GM19240 (cell line): ENCODE results near the gene SMG7.
"Not testable (repeated sequence)": the region's sequence is repeated elsewhere in the genome, so short reads cannot be mapped to it uniquely, and the experiment has no call there.

Experiments
- DNase-seq: peaks from one replicate; pipeline ENCODE4 v3.0.0; 2011; ENCODE audit warnings: low spot score; ENCODE audit not compliant: insufficient read length

The SMG7 gene, protein sequence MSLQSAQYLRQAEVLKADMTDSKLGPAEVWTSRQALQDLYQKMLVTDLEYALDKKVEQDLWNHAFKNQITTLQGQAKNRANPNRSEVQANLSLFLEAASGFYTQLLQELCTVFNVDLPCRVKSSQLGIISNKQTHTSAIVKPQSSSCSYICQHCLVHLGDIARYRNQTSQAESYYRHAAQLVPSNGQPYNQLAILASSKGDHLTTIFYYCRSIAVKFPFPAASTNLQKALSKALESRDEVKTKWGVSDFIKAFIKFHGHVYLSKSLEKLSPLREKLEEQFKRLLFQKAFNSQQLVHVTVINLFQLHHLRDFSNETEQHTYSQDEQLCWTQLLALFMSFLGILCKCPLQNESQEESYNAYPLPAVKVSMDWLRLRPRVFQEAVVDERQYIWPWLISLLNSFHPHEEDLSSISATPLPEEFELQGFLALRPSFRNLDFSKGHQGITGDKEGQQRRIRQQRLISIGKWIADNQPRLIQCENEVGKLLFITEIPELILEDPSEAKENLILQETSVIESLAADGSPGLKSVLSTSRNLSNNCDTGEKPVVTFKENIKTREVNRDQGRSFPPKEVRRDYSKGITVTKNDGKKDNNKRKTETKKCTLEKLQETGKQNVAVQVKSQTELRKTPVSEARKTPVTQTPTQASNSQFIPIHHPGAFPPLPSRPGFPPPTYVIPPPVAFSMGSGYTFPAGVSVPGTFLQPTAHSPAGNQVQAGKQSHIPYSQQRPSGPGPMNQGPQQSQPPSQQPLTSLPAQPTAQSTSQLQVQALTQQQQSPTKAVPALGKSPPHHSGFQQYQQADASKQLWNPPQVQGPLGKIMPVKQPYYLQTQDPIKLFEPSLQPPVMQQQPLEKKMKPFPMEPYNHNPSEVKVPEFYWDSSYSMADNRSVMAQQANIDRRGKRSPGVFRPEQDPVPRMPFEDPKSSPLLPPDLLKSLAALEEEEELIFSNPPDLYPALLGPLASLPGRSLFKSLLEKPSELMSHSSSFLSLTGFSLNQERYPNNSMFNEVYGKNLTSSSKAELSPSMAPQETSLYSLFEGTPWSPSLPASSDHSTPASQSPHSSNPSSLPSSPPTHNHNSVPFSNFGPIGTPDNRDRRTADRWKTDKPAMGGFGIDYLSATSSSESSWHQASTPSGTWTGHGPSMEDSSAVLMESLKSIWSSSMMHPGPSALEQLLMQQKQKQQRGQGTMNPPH

DNA sequence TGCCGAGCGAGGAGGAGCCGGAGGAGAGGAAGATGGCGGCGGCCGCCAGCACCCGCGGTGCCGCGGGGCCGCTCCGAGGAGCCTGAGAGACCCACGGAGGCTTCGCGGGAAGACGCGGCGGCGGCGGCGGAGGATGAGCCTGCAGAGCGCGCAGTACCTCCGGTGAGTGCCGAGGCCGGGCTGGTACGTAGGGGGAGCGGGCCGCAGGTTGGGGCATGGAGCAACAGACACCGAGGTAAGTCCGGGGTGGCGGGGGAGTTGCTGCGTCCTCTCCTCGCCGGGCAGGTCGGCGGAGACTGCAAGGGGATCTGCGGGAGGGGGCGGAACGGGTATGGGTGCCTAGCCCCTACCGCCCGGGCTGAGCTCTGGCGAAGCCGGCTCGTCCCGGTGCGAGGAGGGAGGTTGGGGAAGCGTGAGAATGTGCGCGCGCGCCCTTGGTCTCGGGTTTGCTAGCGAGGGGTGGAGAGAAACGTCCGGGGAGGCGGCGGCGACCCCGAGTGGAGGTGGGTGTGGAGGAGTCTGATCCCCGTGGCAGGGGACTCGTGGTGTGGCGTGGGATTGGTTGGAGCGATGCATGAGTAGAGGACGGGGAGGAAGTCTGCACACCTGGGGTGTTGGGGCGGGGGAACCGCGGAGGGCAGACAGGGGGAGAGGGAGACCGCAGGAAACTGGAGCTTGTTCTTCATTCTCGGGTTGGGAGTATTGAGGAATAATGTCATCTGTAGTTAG lies at the start of gene SMG7:
Gene SMG7, plus strand, starts transcription at position 12 of the 729 bp plus-strand sequence. Its CDS starts 122 bp downstream, at position 134.
- no peak for DNase-seq

DNA sequence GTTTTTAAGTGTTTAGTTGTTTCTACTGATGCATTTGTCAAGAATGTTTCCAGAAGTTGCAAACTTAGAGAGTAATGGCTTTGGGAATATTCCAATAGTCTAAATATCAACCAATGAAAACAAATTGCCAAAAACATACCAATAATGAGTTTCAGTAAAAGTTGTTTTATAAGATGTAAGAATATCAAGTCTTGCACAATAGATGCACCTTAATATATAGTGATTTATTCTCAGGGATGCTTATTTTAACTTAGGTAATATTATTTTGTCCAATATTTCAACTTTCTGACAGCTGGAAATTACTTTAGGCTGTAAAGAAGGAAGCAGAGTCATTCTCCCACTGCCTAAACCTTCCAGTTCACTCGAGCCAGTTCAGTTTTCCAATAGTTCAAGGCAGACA lies 48.8 kb upstream of the SMG7 start:
- DNase-seq = no peak

DNA sequence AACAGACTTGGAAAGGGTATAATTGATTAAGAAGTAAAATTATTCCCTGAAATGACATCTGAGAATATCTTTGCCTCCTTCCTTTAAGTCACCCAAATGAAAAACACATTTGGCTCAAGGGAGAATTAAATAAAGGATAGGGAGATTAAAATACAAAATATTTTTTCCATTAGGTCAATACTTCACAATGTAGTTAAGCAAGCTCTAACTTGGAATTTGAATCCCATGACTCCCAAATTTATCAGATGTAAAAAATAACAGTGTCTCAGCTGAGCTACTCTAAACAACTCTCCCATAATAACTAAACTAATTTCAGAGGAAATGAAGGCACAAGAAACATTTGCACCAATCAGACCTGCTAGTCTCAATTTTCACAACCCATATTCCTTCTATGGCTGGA lies 47.6 kb upstream of the SMG7 start:
- DNase-seq = no peak

DNA sequence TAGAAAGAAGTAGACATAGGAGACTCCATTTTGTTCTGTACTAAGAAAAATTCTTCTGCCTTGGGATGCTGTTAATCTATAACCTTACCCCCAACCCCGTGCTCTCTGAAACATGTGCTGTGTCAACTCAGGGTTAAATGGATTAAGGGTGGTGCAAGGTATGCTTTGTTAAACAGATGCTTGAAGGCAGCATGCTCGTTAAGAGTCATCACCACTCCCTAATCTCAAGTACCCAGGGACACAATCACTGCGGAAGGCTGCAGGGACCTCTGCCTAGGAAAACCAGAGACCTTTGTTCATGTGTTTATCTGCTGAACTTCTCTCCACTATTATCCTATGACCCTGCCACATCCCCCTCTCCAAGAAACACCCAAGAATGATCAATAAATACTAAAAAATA lies 44.7 kb upstream of the SMG7 start:
- not testable (repeated sequence) for DNase-seq

DNA sequence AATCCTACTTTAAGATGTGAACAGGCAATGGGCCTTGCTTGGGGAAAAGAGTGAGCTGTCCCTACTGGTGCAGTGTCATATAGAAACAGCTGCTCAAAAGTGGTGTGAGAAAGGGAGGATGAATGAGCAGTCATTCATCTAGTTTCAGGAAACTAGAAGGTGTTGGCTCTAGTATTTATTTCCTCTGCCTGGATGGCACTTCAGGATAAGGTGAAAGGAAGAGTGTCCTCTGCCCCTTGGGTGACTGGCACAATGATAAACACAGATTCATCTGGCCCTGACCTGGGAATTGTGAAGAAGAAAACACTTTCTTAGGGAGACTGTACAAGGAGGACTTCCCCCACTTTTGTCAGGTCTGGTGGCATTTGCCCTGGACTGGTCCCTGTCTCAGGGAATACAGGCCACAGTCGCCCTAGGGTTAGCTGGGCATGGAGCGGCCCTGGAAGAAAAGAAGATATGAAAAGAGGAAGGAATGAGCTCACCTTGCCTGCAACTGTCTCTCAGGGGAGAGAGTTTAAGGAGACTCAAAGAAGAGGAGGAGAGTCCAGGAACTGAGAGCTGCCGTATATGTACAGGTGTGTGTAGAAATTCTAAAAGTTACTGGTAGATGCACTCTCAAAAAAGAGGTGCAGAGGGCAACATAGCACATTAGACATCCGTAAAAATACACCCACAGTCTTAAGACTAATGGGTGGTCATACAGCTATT lies 40.3 kb upstream of the SMG7 start:
- DNase-seq = no peak

DNA sequence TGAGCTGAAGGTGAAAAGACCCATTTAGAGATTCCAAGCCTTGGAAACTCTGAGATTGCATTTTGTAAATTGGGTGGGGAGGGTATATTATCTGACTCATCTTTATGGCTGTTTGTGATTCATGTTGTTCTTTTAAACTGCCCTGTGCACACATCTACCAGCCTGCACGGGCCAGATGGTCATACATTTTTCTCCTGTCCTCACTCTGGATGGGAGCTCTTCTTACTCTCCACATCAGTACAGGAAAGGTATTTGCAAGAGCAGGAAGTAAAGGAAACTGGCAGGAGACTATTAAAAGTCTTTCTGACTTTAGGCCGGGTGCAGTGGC lies 39.8 kb upstream of the SMG7 start:
- no peak for DNase-seq

DNA sequence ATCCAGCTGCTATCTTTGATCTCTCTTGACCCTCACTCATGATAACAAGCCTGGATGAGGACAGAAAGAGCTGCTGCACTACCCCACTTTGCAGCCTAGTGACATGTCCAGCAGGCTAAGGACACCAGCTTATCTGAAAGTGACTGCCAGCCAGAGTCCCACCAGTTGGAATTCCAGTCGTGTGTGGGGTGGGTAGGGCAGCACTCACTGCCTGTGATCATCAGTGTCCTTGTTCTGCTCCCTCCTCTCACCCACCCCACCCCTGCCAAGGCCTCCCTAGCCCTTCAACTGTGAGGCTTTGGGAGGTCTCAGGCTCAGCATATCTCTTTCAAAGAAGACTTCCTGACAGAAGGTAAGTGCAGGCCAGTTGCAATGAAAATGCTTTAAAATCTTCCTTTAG lies 38.6 kb upstream of the SMG7 start:
- no peak for DNase-seq

DNA sequence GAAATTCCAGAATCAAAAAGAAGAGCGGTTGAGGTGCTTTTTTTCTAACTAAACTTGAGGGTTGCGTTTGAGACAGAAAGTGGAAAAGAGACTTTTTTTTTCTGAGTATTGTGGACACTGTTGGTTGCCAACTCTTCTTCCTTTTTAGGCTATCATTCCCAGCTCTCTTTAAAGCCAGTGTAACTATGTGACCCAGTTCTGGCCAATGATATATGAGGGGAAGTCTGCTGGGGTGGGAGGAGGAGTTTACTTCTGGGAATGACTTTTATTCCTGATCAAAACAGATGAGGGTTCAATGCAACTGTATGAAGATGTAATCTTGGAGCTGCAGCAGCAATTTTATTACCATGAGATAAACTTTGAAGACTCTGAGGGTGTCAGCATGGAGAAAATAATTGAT lies 36.8 kb upstream of the SMG7 start:
- no peak for DNase-seq

DNA sequence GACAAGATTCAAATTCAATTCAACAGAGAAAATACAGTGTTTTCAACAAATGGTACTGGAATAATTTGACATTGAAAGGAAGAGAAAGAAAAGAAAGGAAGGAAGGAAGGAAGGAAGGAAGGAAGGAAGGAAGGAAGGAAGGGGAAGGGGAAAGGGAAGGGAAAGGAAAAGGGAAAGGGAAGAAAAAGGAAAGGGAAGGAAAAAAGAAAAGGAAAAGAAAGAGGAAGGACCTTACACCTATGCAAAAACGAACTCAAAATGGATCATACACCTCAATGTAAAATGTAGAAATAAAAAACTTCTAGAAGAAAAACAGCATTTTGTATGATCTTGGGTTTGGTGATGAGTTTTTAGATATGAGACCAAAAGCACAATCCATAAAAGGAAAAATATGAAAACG lies 34.2 kb upstream of the SMG7 start:
- no peak for DNase-seq

DNA sequence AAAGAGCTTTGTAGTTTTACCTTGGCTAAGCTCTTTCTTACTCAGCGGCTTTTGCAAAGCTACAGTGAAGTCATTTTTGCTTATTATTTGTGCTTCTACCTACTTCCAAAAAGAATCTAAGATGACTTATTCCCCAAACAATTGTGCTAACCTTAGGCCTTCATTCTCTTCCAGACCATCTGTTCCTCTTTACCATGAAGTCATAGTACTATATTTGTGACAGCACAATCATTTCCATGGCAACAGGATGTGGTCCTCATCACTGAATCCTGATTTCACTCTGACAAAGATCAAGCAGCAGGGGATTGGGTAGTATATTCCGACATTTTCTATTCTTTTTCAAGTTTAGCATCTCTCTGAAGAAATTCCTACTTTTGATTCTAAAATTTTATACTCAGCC lies 29.3 kb upstream of the SMG7 start:
- DNase-seq = no peak

DNA sequence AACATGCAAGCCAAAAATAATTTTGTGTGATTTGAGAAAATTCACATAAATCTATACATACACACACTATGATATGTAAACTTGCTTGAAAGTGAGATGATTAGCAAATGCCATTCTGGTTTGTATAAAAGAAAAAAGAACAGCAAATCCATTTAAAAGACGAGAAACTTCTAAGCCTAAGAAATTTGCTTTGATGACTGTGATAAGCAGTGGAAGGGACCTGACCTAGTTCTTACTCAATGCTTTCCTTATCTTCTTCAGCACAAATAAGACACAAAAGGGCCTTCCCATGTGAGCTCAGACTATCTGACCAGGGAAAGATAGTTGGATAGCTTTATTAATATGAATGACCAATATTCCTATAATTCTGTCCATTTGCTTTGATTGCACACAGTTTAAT lies 28.8 kb upstream of the SMG7 start:
- no peak for DNase-seq

DNA sequence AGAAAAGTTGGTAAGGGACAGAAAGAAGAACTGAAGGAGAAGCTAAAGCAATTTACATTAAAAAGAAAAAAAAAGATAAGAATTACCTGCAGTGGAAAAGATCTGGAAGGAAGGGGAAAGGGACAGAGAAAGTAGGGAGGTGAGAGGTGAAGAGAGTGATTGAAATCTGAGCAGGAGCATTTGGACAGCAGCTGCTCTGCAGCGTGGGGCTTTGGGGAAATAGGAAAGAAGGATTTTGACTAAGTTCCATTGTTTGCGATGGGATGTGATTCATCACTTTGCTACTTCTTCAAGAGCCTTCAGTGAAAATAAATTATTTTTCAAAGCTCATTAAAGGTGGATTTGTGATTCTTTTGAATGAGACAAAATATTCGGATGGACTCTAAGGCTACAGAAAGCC lies 28.1 kb upstream of the SMG7 start:
- DNase-seq = no peak

DNA sequence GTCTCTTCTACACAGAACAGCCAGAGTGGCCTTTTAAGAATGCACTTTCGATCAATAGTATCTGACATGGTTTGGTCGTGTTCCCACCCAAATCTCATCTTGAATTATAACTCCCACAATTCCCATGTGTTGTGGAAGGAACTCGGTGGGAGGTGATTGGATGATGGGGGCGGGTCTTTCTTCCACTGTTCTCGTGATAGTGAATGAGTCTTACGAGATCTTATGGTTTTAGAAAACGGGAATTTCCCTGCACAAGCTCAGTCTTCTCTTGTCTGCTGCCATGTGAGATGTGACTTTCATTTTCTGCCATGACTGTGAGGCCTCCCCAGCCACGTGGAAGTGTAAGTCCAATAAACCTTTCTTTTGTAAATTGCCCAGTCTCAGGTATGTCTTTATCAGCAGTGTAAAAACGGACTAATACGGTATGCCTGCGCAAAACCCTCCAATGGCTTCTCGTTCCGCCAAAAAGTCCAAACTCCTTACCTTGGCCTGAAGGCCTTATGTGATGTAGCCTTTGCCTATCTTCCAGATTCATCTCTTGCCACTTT lies 23.0 kb upstream of the SMG7 start:
- no peak for DNase-seq

DNA sequence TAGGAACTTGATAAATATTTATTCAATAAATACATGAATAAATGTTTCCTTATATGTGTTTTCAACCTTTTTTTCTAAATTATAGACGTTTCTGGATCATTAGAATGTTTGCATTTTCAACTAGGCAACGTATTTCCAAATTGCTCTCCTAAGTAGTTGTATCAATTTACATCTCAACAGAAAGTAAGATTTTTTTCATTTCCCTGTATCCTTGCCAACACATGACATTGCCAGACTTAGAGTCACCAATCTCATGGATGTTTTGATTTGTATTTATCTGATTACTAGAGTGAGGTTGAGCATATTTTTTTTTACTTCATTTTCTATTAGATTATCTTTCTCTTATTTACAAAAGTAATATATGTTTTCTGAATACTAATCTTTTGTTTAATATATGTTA lies 22.2 kb upstream of the SMG7 start:
- DNase-seq = no peak

DNA sequence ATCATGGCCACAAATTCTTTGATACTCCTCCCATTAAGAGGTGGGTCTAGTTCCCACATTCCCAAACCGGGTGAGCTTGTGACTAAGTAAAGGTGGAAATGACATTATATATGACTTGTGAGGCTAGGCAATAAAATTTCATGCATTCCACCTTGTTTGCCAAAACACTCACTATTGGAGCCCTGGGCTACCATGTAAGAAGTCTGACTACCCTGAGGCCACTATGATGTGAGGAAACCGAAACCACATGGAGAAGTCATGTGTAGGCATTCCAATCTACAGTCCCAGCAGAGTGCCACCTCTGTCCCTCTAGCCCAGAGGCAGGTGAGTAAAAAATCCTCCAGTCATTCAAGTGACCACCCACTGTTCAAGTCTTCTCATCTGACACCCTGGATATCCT lies 17.9 kb upstream of the SMG7 start:
- no peak for DNase-seq

DNA sequence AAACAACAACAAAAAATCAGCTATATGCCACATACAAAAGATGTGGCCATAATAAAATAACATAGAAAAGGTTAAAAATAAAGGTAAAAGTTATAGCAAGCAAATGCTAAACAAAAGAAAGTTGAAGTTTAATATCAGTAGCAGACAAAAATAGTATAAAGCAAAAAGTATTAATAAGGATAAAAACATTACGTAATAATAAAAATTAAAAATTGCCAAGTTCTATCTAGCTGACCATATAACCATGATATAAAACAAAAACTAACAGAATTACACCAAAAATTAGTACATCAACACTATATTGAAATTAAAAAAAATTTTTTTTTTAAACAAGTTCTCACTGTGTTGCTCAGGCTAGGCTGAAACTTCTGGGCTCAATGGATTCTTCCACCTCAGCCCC lies 15.5 kb upstream of the SMG7 start:
- DNase-seq = no peak

DNA sequence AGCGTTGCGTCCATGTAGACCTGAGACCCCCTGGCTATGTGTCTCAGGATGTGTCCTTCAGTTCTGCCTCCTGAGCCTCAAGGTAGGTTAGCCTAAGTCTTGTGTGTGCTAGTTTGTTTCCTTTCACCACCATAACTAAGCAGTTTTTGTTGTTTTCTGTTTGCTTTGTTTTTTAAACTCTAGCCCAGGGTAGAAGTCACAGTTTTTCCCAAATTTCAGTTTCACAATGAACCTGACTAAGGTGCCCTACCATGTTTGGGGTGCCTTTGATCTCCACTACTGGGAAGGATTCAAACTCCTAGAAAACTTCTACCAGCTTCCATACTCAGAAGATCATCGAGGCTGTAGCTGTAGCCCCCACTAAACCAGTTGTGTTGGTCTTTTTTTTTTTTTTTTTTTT lies 14.8 kb upstream of the SMG7 start:
- DNase-seq = no peak

DNA sequence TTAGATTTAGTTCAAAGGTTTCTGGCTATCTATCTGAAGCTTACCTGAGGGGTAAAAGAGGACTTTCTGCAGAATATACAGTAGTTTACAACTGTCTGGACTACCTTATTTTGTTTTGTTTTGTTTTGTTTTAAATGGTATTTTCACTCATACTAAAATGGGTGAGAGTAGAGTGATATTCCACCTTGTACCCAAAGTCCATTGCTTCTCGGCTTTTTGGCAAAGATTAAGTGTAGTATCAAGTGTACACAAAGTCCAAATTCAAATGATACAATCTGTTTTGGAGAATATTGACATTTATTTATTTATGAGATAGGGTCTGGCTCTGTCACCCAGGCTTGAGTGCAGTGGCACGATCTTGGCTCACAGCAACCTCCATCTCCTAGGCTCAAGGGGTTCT lies 11.7 kb upstream of the SMG7 start:
- DNase-seq = no peak

DNA sequence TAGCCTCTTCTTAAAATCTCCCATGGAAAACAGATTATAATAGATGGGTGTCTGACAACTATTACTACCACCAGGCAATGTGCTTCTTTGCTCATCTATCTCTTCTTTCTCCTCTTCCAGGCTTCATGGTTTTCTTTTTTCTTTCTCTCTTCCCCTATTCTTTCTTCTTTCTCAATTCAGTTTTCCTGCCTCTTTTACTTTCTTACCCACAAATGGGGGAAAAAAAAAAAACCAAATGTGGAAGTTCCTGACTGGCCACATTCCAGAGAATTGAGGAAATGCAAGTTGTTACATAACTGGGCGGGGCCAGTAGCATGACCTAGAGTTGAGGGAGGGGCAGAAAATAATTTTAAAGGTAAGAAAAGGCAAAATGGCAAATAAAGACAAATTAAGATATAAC lies 10.9 kb upstream of the SMG7 start:
- no peak for DNase-seq

DNA sequence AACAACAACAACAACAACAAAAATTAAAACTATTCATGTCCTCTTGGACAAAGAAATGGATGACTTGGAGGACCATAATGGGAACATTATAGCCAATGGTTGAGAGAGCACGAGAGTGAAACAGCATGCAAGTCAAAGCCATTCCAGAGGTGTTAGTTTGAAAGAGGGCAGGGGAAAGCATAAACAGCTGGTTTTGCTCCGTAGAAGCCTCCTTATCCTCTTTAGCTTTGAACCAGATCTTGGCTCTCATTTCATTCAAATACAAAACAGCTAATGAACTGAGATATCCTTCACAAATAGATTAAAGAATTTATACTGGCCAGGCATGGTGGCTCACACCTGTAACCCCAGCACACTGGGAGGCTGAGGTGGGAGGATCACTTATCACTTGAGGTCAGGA lies 8.7 kb upstream of the SMG7 start:
- DNase-seq = no peak

DNA sequence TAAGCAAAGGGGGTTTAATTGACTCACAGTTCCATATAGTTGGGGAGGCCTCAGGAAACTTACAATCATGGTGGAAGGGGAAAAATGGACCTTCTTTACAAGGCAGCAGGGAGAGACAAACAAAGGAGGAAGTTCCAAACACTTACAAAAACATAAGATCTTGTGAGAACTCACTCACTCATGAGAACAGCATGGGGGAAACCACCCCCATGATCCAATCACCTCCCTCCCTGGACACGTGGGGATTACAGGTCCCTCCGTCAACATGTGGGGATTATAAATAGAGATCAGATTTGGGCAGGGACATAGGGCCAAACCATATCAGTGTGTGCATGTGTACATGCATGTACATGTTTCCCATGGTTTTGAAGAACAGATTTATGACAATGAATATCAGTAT lies 5.5 kb upstream of the SMG7 start:
- no peak for DNase-seq
